Parathyroid adenoma (tissue), 2 donors: ENCODE measurements around the gene NANOGP8.

ENCODE experiments used
- H2AFZ ChIP-seq: fragments of 300-600 bp; sonication (generic); one replicate; pipeline ENCODE4 v1.7.0; 2017; ENCODE audit warnings: antibody characterized with exemption, mild to moderate bottlenecking
- H3K27ac ChIP-seq: fragments of 300-600 bp; sonication (generic); one replicate; pipeline ENCODE4 v1.7.0; 2017
- H3K27me3 ChIP-seq: fragments of 300-600 bp; sonication (generic); one replicate; pipeline ENCODE4 v1.7.0; 2017; ENCODE audit warnings: low read length; ENCODE audit not compliant: control insufficient read depth, insufficient read depth
- H3K36me3 ChIP-seq: fragments of 300-600 bp; sonication (generic); one replicate; pipeline ENCODE4 v1.7.0; 2017; ENCODE audit warnings: low read length; ENCODE audit not compliant: control insufficient read depth, insufficient read depth
- H3K4me1 ChIP-seq: fragments of 300-600 bp; sonication (generic); one replicate; pipeline ENCODE4 v1.7.0; 2017; ENCODE audit warnings: control low read depth
- H3K4me2 ChIP-seq: fragments of 300-600 bp; sonication (generic); one replicate; pipeline ENCODE4 v1.7.0; 2017; ENCODE audit warnings: low read length
- H3K4me3 ChIP-seq: fragments of 300-600 bp; sonication (generic); one replicate; pipeline ENCODE4 v1.7.0; 2017; ENCODE audit warnings: low read depth, low read length
- H3K79me2 ChIP-seq: fragments of 300-600 bp; sonication (generic); one replicate; pipeline ENCODE4 v1.7.0; 2017; ENCODE audit warnings: control low read depth
- H3K9ac ChIP-seq: fragments of 300-600 bp; sonication (generic); one replicate; pipeline ENCODE4 v1.7.0; 2017; ENCODE audit warnings: mild to moderate bottlenecking
- H3K9me3 ChIP-seq: fragments of 300-600 bp; sonication (generic); one replicate; pipeline ENCODE4 v1.7.0; 2017; ENCODE audit warnings: low read length; ENCODE audit not compliant: control insufficient read depth
- CTCF ChIP-seq: fragments of 300-600 bp; sonication (generic); IDR thresholded peaks from one replicate; pipeline ENCODE4 v1.7.0; 2017; ENCODE audit warnings: antibody characterized with exemption, mild to moderate bottlenecking
- donor health status: primary hyperparathyroidism.

Gene NANOGP8

GRCh38 chr15:35055416-35056105, 29.5 kb downstream of the NANOGP8 start:
- H3K27ac ChIP-seq = no peak overlapping the region
- no peak overlapping the region for H3K4me2 ChIP-seq
- no peak for TF ChIP-seq CTCF
- no peaks in the 10 kb centered on the region for H3K36me3 ChIP-seq
- no peaks in the 10 kb centered on the region for H3K79me2 ChIP-seq
- H3K4me3 ChIP-seq = no peak overlapping the region
- no peak overlapping the region for H2AFZ ChIP-seq
- H3K9ac ChIP-seq = no peak overlapping the region
- no peaks in the 10 kb centered on the region for H3K9me3 ChIP-seq
- no peaks in the 10 kb centered on the region for H3K27me3 ChIP-seq
- H3K4me1 ChIP-seq = no peaks in the 10 kb centered on the region

- Histone ChIP-seq H3K27ac (no peak overlapping the region), H3K9ac (no peak overlapping the region), H3K9me3 (no peaks in the 10 kb centered on the region), H2AFZ (no peak overlapping the region), H3K4me1 (no peaks in the 10 kb centered on the region), H3K36me3 (no peaks in the 10 kb centered on the region), H3K27me3 (no peaks in the 10 kb centered on the region), H3K4me2 (no peak overlapping the region), H3K79me2 (no peaks in the 10 kb centered on the region), H3K4me3 (no peak overlapping the region)
- no peak for TF ChIP-seq CTCF
Measured at GRCh38 chr15:35054380-35054779, 30.7 kb downstream of the NANOGP8 start.

- no peaks in the 10 kb centered on the region for H3K4me1 ChIP-seq
- H3K9ac ChIP-seq = no peak overlapping the region
- no peak overlapping the region for H2AFZ ChIP-seq
- H3K79me2 ChIP-seq = no peaks in the 10 kb centered on the region
- H3K27ac ChIP-seq = no peak overlapping the region
- no peak for TF ChIP-seq CTCF
- H3K4me2 ChIP-seq = no peak overlapping the region
- H3K9me3 ChIP-seq = no peaks in the 10 kb centered on the region
- no peaks in the 10 kb centered on the region for H3K27me3 ChIP-seq
- H3K4me3 ChIP-seq = no peak overlapping the region
- H3K36me3 ChIP-seq = no peaks in the 10 kb centered on the region
Measured at GRCh38 chr15:35047996-35048395, 37.1 kb downstream of the NANOGP8 start.

GRCh38 chr15:35047528-35047927, 37.6 kb downstream of the NANOGP8 start:
- Histone ChIP-seq H3K79me2 (no peaks in the 10 kb centered on the region), H3K4me2 (no peak overlapping the region), H3K27ac (no peak overlapping the region), H3K36me3 (no peaks in the 10 kb centered on the region), H2AFZ (no peak overlapping the region), H3K9ac (no peak overlapping the region), H3K27me3 (no peaks in the 10 kb centered on the region), H3K4me1 (no peaks in the 10 kb centered on the region), H3K4me3 (no peak overlapping the region), H3K9me3 (no peaks in the 10 kb centered on the region)
- TF ChIP-seq CTCF = no peak
